Measurements from ENCODE around the gene SH2D6. TPM values are rescaled to one million over a fixed set of nuclear protein-coding genes. Genes with fewer than 3 reads are reported as not detected.
"Not testable (repeated sequence)": the region's sequence is repeated elsewhere in the genome, so short reads cannot be mapped to it uniquely, and the experiment has no call there.

The SH2D6 gene
- total RNA-seq, 6 experiments from 2014 or later, result 0.40 to 3.7 (median 2.3) TPM; not detected in 2

GRCh38 chr2:85477884-85478283 is 59.4 kb downstream of the SH2D6 start:
- Histone ChIP-seq H3K4me1 (peaks cover 0 to 35% (median 8%) of the 10 kb centered on the region in 4 donors), H3K36me3 (no peaks in the 10 kb centered on the region), H3K27me3 (no peaks in the 10 kb centered on the region), H3K9me3 (no peaks in the 10 kb centered on the region), H3K4me3 (no peak overlapping the region), H3K27ac (no peak overlapping the region)
- intact Hi-C loops (cut with DNase I), result no loop called here
- TF ChIP-seq, protein P1, sequence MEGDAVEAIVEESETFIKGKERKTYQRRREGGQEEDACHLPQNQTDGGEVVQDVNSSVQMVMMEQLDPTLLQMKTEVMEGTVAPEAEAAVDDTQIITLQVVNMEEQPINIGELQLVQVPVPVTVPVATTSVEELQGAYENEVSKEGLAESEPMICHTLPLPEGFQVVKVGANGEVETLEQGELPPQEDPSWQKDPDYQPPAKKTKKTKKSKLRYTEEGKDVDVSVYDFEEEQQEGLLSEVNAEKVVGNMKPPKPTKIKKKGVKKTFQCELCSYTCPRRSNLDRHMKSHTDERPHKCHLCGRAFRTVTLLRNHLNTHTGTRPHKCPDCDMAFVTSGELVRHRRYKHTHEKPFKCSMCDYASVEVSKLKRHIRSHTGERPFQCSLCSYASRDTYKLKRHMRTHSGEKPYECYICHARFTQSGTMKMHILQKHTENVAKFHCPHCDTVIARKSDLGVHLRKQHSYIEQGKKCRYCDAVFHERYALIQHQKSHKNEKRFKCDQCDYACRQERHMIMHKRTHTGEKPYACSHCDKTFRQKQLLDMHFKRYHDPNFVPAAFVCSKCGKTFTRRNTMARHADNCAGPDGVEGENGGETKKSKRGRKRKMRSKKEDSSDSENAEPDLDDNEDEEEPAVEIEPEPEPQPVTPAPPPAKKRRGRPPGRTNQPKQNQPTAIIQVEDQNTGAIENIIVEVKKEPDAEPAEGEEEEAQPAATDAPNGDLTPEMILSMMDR (IDR thresholded peaks at IDR 0.05), result no peak
- no peak for ATAC-seq
- no peak for DNase-seq
- 100% methylated on average over 2 of the region's 2 CpGs for WGBS (ENCODE audit: insufficient coverage, low coverage, low lambda C conversion rate, missing lambda C conversion rate)

GRCh38 chr2:85481818-85482777 is 63.6 kb downstream of the SH2D6 start:
- WGBS (ENCODE audit: insufficient coverage, low coverage, low lambda C conversion rate, missing lambda C conversion rate), result 22% methylated on average over 12 of the region's 13 CpGs
- H3K4me1 ChIP-seq, result peaks cover 0 to 5% (median 0%) of the 10 kb centered on the region in 4 donors
- DNase-seq, result peak in 1 of 3 donors; percentile 66
- H3K9me3 ChIP-seq, result no peaks in the 10 kb centered on the region
- no peaks in the 10 kb centered on the region for H3K27me3 ChIP-seq
- TF ChIP-seq POLR2A (IDR thresholded peaks at IDR 0.05), result no peak
- TF ChIP-seq, protein P1 (IDR thresholded peaks at IDR 0.05), result no peak
- intact Hi-C loops (cut with DNase I), result no loop called here
- ATAC-seq, result peak; percentile 86 to 90 (median 88)
- peak overlapping the region in 2 of 3 donors; percentile 72 to 88 for H3K27ac ChIP-seq
- peak overlapping the region; percentile 12 to 62 (median 51) for H3K4me3 ChIP-seq
- no peaks in the 10 kb centered on the region for H3K36me3 ChIP-seq

DNA sequence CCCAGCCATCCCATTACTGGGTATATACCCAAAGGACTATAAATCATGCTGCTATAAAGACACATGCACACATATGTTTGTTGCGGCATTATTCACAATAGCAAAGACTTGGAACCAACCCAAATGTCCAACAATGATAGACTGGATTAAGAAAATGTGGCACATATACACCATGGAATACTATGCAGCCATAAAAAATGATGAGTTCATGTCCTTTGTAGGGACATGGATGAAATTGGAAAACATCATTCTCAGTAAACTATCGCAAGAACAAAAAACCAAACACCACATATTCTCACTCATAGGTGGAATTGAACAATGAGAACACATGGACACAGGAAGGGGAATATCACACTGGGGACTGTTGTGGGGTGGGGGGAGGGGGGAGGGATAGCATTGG is 66.1 kb downstream of the SH2D6 start:
- H3K27ac ChIP-seq; H3K9me3 ChIP-seq; H3K4me3 ChIP-seq; H3K27me3 ChIP-seq; DNase-seq; H3K4me1 ChIP-seq; ATAC-seq; H3K36me3 ChIP-seq; intact Hi-C loops (cut with DNase I): not testable (repeated sequence)
- WGBS (ENCODE audit: insufficient coverage, low coverage, low lambda C conversion rate, missing lambda C conversion rate), result 100% methylated on average over 1 of the region's 2 CpGs

DNA sequence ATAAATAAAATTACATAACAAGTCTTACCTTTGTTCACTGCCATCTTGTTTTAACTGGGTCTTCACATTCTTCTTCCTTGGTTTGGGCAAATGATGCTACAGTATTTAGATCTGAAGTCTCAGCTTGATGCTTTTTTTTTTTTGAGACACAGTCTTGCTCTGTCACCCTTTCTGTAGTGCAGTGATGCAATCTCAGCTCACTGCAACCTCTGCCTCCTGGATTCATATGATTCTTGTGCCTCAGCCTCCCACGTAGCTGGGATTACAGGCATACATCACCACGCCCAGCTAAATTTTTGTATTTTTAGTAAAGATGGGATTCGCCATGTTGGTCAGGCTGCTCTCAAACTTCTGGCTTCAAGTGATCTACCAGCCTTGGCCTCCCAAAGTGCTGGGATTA is 67.3 kb downstream of the SH2D6 start:
- no peak overlapping the region for H3K4me3 ChIP-seq
- no peaks in the 10 kb centered on the region for H3K27me3 ChIP-seq
- DNase-seq (no peak), ATAC-seq (peak in 1 of 4 donors; percentile 23)
- no peak overlapping the region for H3K27ac ChIP-seq
- TF ChIP-seq POLR2A (IDR thresholded peaks at IDR 0.05), result no peak
- TF ChIP-seq, protein P1 (IDR thresholded peaks at IDR 0.05), result no peak
- H3K9me3 ChIP-seq, result no peaks in the 10 kb centered on the region
- H3K4me1 ChIP-seq, result peaks cover 0 to 4% (median 0%) of the 10 kb centered on the region in 4 donors
- H3K36me3 ChIP-seq, result no peaks in the 10 kb centered on the region
- intact Hi-C loops (cut with DNase I), result no loop called here
- 66% methylated on average over 3 of the region's 3 CpGs for WGBS (ENCODE audit: insufficient coverage, low coverage, low lambda C conversion rate, missing lambda C conversion rate)

Small RNA genes lying within 50 kb of the gene (small RNA-seq; reads per million reads assigned to genes)
- gene AC062037.2 (0 reads per million in 2 experiments), gene RF00019 (0 reads per million in 2 experiments), gene RN7SL251P (0 reads per million in 2 experiments)

Other genes with a start within 250 kb of the SH2D6 start
- 100 to 1,000 TPM in 5 of 6 experiments, 10 to 100 TPM in 1; 85.7 to 153 (median 121) TPM for gene TGOLN2, start 90.7 kb upstream of the SH2D6 start, total RNA-seq
- 100 to 1,000 TPM in 4 of 6 experiments, 10 to 100 TPM in 2; 70.3 to 112 (median 105) TPM for gene RETSAT, start 64.2 kb upstream of the SH2D6 start, total RNA-seq
- gene ELMOD3, start 63.9 kb upstream of the SH2D6 start, total RNA-seq, result 10 to 100 TPM in 3 of 6 experiments, 1 to 10 TPM in 3; 7.4 to 12.8 (median 9.5) TPM
- 10 to 100 TPM in 3 of 6 experiments, 1 to 10 TPM in 3; 3.3 to 17.4 (median 9.9) TPM for gene CAPG, start 8.3 kb upstream of the SH2D6 start, total RNA-seq
- 100 to 1,000 TPM in 3 of 6 experiments, 10 to 100 TPM in 3; 57.8 to 118 (median 102) TPM for gene MAT2A, start 120.5 kb downstream of the SH2D6 start, total RNA-seq
- 100 to 1,000 TPM in 4 of 6 experiments, 10 to 100 TPM in 2; 89.6 to 238 (median 183) TPM for gene GGCX, start 142.8 kb downstream of the SH2D6 start, total RNA-seq
- 100 to 1,000 TPM in 1 of 6 experiments, 10 to 100 TPM in 5; 59.5 to 107 (median 74.5) TPM for gene VAMP8, start 158.9 kb downstream of the SH2D6 start, total RNA-seq
- 10 to 100 TPM; 27.2 to 50.1 (median 34.7) TPM for gene VAMP5, start 165.7 kb downstream of the SH2D6 start, total RNA-seq
- gene RNF181, start 177.0 kb downstream of the SH2D6 start, total RNA-seq, result 100 to 1,000 TPM in 2 of 6 experiments, 10 to 100 TPM in 4; 54.5 to 123 (median 66.6) TPM
- gene TMEM150A, start 184.0 kb downstream of the SH2D6 start, total RNA-seq, result 10 to 100 TPM; 20.0 to 26.7 (median 21.9) TPM
- gene C2orf68, start 193.4 kb downstream of the SH2D6 start, total RNA-seq, result 10 to 100 TPM in 5 of 6 experiments, 1 to 10 TPM in 1; 7.6 to 22.7 (median 14.8) TPM
- 10 to 100 TPM; 14.7 to 32.8 (median 17.9) TPM for gene USP39, start 197.5 kb downstream of the SH2D6 start, total RNA-seq
- 1 to 10 TPM in 1 of 6 experiments, under 1 TPM in 3, not detected in 2; 0.06 to 1.1 (median 0.79) TPM for gene SFTPB, start 249.5 kb downstream of the SH2D6 start, total RNA-seq